GM12878 (cell line): ENCODE measurements around the gene ANKMY1. TPM values are rescaled to one million over a fixed set of nuclear protein-coding genes. Genes with fewer than 3 reads are reported as not detected.
A peak's percentile ranks its signal among the peaks of the same experiment; 100 is the strongest.

Source experiments
- BHLHE40 ChIP-seq, 2 experiments: fragments of 450-650 bp in 1 of 2; IDR thresholded peaks; 2 replicates each; pipeline ENCODE4 v1.6.1; 2011 to 2017; ENCODE audit warnings: low read depth in 2 of 2, borderline replicate concordance in 1 of 2, improper control_type of control experiment in 1 of 2, low read length in 1 of 2, mild to moderate bottlenecking in 1 of 2
- CBFB ChIP-seq: IDR thresholded peaks from 2 replicates; pipeline ENCODE4 v1.6.1; 2016; ENCODE audit warnings: antibody characterized with exemption, low read depth
- IKZF2 ChIP-seq, 2 experiments: fragments of 450-650 bp; IDR thresholded peaks; 2 replicates each; pipeline ENCODE4 v1.6.1; 2017; ENCODE audit warnings: mild to moderate bottlenecking in 2 of 2, moderate library complexity in 2 of 2
- MEF2B ChIP-seq: fragments of 450-650 bp; IDR thresholded peaks from 2 replicates; pipeline ENCODE4 v1.6.1; 2018; ENCODE audit warnings: mild to moderate bottlenecking, moderate library complexity; ENCODE audit not compliant: partially characterized antibody, poor library complexity, severe bottlenecking
- NFYB ChIP-seq: IDR thresholded peaks from 2 replicates; pipeline ENCODE4 v1.6.1; 2011; ENCODE audit warnings: low read depth, mild to moderate bottlenecking, low read length, improper control_type of control experiment, moderate library complexity; ENCODE audit not compliant: insufficient read depth
- RAD21 ChIP-seq: IDR thresholded peaks from 2 replicates; pipeline ENCODE4 v1.6.1; 2011; ENCODE audit warnings: mild to moderate bottlenecking, low read depth, low read length, moderate library complexity; ENCODE audit not compliant: insufficient read depth
- SIX5 ChIP-seq: IDR thresholded peaks from 2 replicates; pipeline ENCODE4 v1.6.1; 2011; ENCODE audit warnings: mild to moderate bottlenecking, low read depth, low read length, moderate library complexity; ENCODE audit not compliant: severe bottlenecking
- SMAD5 ChIP-seq: IDR thresholded peaks from 2 replicates; pipeline ENCODE4 v1.6.1; 2016; ENCODE audit warnings: antibody characterized with exemption, low read depth
- SRF ChIP-seq, 2 experiments: IDR thresholded peaks; 2 replicates each; pipeline ENCODE4 v1.6.1; 2011; ENCODE audit warnings: low read depth in 2 of 2, low read length in 2 of 2, mild to moderate bottlenecking in 1 of 2, moderate library complexity in 1 of 2
- polyA plus RNA-seq, 11 experiments: library from polyadenylated mRNA; depleted of rRNA in 4 of 11; unstranded in 6 of 11; stranded (reverse) in 5 of 11; fragments of >200 nt; fragmentation: Nextera tagmentation in 4 of 11; fragmentation: Illumina TruSeq in 1 of 11; extraction: Ambion mirVana in 4 of 11; extraction: Trizol in 1 of 11; gene quantifications; 1 replicate in 1 of 11; 2 replicates in 10 of 11; pipeline versions ENCODE4 v1.2.1 to v1.2.3, GENCODE V29; 2011 to 2016; ENCODE audit warnings: inconsistent platforms in 2 of 11, missing spikeins in 2 of 11, low read depth in 1 of 11
- total RNA-seq, 4 experiments: library from RNA; depleted of rRNA in 3 of 4; stranded (reverse); fragments of >200 nt in 3 of 4; fragmentation: Illumina TruSeq in 1 of 4; extraction: Trizol in 1 of 4; gene quantifications; 2 replicates each; pipeline versions ENCODE4 v1.2.1 to v1.2.3, GENCODE V29; 2013 to 2021
- TF ChIP-seq, protein P1 (sequence below): fragments of 450-650 bp; IDR thresholded peaks from 2 replicates; pipeline ENCODE4 v1.6.1; 2017; ENCODE audit warnings: mild to moderate bottlenecking, moderate library complexity
- TF ChIP-seq, protein P2 (sequence below): IDR thresholded peaks from 2 replicates; pipeline ENCODE4 v1.6.1; 2011; ENCODE audit warnings: mild to moderate bottlenecking, low read depth, low read length, moderate library complexity; ENCODE audit not compliant: insufficient replicate concordance
- TF ChIP-seq, protein P3 (sequence below): fragments of 450-650 bp; formaldehyde crosslinking; IDR thresholded peaks from 2 replicates; pipeline ENCODE4 v1.5.0; 2022; ENCODE audit warnings: mild to moderate bottlenecking, missing genetic modification characterization
- TF ChIP-seq, protein P4 (sequence below): fragments of 450-650 bp; IDR thresholded peaks from 2 replicates; pipeline ENCODE4 v1.6.1; 2018; ENCODE audit warnings: borderline replicate concordance, mild to moderate bottlenecking; ENCODE audit not compliant: partially characterized antibody

Gene ANKMY1
- total and polyA plus RNA-seq, 10 of the 15 experiments (the other 5 are each of a cell fraction or from before 2014, with no cell fraction given) = 1.1 to 15.3 (median 11.1) TPM

DNA sequence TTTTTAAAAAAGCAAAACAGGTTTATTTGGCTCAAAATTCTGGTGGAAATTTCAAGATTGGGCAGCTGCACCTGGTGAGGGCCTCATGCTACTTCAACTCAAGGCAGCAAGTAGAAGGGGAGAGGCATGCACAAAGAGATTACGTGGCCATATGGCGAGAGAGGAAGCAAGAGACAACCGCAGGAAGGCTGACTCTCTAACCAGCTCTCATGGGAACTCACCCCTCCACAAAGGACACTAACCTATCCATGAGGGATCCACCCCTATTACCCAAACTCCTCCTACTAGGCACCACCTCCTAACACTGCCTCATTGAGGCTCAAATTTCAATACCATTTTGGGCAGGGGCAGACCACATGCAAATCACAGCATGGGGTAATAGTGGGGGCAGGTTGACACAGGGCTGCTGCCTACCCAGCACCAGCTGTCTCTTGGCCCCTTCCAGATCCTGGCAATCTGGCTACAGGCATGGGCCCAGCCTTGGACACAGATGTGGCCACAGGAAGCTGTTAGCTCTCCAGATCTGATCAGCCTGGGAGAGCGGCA, 26.8 kb upstream of the ANKMY1 start (continued):
- TF ChIP-seq, protein P1, sequence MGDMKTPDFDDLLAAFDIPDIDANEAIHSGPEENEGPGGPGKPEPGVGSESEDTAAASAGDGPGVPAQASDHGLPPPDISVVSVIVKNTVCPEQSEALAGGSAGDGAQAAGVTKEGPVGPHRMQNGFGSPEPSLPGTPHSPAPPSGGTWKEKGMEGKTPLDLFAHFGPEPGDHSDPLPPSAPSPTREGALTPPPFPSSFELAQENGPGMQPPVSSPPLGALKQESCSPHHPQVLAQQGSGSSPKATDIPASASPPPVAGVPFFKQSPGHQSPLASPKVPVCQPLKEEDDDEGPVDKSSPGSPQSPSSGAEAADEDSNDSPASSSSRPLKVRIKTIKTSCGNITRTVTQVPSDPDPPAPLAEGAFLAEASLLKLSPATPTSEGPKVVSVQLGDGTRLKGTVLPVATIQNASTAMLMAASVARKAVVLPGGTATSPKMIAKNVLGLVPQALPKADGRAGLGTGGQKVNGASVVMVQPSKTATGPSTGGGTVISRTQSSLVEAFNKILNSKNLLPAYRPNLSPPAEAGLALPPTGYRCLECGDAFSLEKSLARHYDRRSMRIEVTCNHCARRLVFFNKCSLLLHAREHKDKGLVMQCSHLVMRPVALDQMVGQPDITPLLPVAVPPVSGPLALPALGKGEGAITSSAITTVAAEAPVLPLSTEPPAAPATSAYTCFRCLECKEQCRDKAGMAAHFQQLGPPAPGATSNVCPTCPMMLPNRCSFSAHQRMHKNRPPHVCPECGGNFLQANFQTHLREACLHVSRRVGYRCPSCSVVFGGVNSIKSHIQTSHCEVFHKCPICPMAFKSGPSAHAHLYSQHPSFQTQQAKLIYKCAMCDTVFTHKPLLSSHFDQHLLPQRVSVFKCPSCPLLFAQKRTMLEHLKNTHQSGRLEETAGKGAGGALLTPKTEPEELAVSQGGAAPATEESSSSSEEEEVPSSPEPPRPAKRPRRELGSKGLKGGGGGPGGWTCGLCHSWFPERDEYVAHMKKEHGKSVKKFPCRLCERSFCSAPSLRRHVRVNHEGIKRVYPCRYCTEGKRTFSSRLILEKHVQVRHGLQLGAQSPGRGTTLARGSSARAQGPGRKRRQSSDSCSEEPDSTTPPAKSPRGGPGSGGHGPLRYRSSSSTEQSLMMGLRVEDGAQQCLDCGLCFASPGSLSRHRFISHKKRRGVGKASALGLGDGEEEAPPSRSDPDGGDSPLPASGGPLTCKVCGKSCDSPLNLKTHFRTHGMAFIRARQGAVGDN = peak; percentile 96
- TF ChIP-seq SRF (IDR thresholded peaks at IDR 0.05; ENCODE audit: low read depth in 2 of 2, low read length in 2 of 2) (peak; percentile 87 to 96), NFYB (peak; percentile 56; the same call in 1 of the 2 replicates), RAD21 (no peak), IKZF2 (IDR thresholded peaks at IDR 0.05) (peak; percentile 68 to 74; a peak in 3 of 4 replicates), SMAD5 (peak; percentile 37; the same call in 1 of the 2 replicates), MEF2B (peak; percentile 90), CBFB (peak; percentile 69; the same call in 1 of the 2 replicates), BHLHE40 (IDR thresholded peaks at IDR 0.05; ENCODE audit: borderline replicate concordance in 1 of 2, low read depth in 2 of 2, low read length in 1 of 2) (peak; percentile 31 to 67; a peak in 2 of 4 replicates), SIX5 (peak; percentile 22)
- TF ChIP-seq, protein P2, sequence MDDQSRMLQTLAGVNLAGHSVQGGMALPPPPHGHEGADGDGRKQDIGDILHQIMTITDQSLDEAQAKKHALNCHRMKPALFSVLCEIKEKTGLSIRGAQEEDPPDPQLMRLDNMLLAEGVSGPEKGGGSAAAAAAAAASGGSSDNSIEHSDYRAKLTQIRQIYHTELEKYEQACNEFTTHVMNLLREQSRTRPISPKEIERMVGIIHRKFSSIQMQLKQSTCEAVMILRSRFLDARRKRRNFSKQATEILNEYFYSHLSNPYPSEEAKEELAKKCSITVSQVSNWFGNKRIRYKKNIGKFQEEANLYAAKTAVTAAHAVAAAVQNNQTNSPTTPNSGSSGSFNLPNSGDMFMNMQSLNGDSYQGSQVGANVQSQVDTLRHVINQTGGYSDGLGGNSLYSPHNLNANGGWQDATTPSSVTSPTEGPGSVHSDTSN = no peak
- TF ChIP-seq, protein P3, sequence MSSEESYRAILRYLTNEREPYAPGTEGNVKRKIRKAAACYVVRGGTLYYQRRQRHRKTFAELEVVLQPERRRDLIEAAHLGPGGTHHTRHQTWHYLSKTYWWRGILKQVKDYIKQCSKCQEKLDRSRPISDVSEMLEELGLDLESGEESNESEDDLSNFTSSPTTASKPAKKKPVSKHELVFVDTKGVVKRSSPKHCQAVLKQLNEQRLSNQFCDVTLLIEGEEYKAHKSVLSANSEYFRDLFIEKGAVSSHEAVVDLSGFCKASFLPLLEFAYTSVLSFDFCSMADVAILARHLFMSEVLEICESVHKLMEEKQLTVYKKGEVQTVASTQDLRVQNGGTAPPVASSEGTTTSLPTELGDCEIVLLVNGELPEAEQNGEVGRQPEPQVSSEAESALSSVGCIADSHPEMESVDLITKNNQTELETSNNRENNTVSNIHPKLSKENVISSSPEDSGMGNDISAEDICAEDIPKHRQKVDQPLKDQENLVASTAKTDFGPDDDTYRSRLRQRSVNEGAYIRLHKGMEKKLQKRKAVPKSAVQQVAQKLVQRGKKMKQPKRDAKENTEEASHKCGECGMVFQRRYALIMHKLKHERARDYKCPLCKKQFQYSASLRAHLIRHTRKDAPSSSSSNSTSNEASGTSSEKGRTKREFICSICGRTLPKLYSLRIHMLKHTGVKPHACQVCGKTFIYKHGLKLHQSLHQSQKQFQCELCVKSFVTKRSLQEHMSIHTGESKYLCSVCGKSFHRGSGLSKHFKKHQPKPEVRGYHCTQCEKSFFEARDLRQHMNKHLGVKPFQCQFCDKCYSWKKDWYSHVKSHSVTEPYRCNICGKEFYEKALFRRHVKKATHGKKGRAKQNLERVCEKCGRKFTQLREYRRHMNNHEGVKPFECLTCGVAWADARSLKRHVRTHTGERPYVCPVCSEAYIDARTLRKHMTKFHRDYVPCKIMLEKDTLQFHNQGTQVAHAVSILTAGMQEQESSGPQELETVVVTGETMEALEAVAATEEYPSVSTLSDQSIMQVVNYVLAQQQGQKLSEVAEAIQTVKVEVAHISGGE (CRISPR knock-in tag) = no peak
- TF ChIP-seq, protein P4, sequence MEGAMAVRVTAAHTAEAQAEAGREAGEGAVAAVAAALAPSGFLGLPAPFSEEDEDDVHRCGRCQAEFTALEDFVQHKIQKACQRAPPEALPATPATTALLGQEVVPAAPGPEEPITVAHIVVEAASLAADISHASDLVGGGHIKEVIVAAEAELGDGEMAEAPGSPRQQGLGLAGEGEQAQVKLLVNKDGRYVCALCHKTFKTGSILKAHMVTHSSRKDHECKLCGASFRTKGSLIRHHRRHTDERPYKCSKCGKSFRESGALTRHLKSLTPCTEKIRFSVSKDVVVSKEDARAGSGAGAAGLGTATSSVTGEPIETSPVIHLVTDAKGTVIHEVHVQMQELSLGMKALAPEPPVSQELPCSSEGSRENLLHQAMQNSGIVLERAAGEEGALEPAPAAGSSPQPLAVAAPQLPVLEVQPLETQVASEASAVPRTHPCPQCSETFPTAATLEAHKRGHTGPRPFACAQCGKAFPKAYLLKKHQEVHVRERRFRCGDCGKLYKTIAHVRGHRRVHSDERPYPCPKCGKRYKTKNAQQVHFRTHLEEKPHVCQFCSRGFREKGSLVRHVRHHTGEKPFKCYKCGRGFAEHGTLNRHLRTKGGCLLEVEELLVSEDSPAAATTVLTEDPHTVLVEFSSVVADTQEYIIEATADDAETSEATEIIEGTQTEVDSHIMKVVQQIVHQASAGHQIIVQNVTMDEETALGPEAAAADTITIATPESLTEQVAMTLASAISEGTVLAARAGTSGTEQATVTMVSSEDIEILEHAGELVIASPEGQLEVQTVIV = no peak
